ENCODE results near the gene COL23A1. TPM values are rescaled to one million over a fixed set of nuclear protein-coding genes. Genes with fewer than 3 reads are reported as not detected.

The COL23A1 gene
- total RNA-seq, 1 experiment from 2014 or later: not detected

DNA sequence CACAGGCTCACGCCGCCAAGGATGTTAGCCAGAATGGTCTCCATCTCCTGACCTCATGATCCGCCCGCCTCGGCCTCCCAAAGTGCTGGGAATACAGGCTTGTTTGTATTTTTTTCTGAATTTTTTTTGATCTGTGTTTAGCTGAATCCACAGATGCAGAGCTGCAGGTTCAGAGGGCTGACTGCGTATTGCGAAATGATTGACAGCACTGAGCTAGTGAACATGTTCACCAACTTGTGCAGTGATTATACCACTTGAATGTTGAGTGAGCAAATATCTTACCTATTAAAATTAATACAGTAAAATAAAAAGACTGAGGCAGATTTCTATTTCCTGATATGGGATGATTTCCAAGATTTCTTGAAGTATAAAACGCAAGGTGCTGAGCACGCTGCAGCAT lies 234.5 kb downstream of the COL23A1 start:
- POLR2A ChIA-PET (ENCODE audit: low non-redundant PET): no interaction called here
- BruUV-seq (replicated peaks): no TSS peak
- intact Hi-C loops (cut with micrococcal nuclease; ENCODE audit: unreplicated experiment): no loop called here
- Histone ChIP-seq H3K27ac (ENCODE audit: low read depth, low read length, poor library complexity, severe bottlenecking) (no peak overlapping the region), H3K27me3 (replicated peaks; ENCODE audit: insufficient read depth, low read depth, low read length, poor library complexity) (no peaks in the 10 kb centered on the region), H3K4me3 (ENCODE audit: low read depth, low read length, poor library complexity, severe bottlenecking) (no peak overlapping the region), H3K4me1 (ENCODE audit: insufficient read depth, low read length, poor library complexity, severe bottlenecking) (no peaks in the 10 kb centered on the region), H3K9me3 (ENCODE audit: low read depth, low read length, poor library complexity, severe bottlenecking) (no peaks in the 10 kb centered on the region), H3K36me3 (ENCODE audit: insufficient read depth, low read length, poor library complexity, severe bottlenecking) (no peaks in the 10 kb centered on the region)
- CTCF ChIA-PET: no interaction called here
- TF ChIP-seq EZH2 (IDR thresholded peaks at IDR 0.05; ENCODE audit: borderline replicate concordance, low read depth, low read length, poor library complexity, severe bottlenecking): no peak
- TF ChIP-seq, protein P1, sequence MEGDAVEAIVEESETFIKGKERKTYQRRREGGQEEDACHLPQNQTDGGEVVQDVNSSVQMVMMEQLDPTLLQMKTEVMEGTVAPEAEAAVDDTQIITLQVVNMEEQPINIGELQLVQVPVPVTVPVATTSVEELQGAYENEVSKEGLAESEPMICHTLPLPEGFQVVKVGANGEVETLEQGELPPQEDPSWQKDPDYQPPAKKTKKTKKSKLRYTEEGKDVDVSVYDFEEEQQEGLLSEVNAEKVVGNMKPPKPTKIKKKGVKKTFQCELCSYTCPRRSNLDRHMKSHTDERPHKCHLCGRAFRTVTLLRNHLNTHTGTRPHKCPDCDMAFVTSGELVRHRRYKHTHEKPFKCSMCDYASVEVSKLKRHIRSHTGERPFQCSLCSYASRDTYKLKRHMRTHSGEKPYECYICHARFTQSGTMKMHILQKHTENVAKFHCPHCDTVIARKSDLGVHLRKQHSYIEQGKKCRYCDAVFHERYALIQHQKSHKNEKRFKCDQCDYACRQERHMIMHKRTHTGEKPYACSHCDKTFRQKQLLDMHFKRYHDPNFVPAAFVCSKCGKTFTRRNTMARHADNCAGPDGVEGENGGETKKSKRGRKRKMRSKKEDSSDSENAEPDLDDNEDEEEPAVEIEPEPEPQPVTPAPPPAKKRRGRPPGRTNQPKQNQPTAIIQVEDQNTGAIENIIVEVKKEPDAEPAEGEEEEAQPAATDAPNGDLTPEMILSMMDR (conservative IDR thresholded peaks at IDR 0.05; ENCODE audit: low read depth, low read length): no peak
- DNase-seq (ENCODE audit: low spot score): no peak

DNA sequence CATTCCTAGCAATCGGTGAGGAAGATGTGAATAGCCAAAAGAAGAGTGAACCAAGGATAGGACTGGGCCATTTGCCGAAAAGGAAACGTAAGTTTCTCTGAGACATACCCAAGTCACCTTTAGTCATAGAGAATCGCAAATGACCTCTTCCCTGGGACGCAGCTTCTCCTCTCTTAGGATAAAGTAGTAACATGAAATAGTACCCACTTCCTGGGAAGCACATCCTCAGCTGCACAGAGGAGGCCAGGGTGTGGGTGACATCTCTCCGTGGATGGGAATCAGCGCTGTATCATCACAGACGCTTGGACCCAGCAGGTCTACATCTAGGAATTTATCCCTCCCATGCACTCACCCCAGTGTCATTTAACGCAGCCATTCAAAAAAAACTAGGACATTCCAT lies 236.7 kb downstream of the COL23A1 start:
- H3K4me3 ChIP-seq (ENCODE audit: low read depth, low read length, poor library complexity, severe bottlenecking): no peak overlapping the region
- CTCF ChIA-PET: no interaction called here
- TF ChIP-seq, protein P1 (conservative IDR thresholded peaks at IDR 0.05; ENCODE audit: low read depth, low read length): no peak
- no peak for TF ChIP-seq EZH2 (IDR thresholded peaks at IDR 0.05; ENCODE audit: borderline replicate concordance, low read depth, low read length, poor library complexity, severe bottlenecking)
- no peaks in the 10 kb centered on the region for H3K9me3 ChIP-seq (ENCODE audit: low read depth, low read length, poor library complexity, severe bottlenecking)
- intact Hi-C loops (cut with micrococcal nuclease; ENCODE audit: unreplicated experiment): no loop called here
- no peak overlapping the region for H3K27ac ChIP-seq (ENCODE audit: low read depth, low read length, poor library complexity, severe bottlenecking)
- no peak for DNase-seq (ENCODE audit: low spot score)
- H3K27me3 ChIP-seq (replicated peaks; ENCODE audit: insufficient read depth, low read depth, low read length, poor library complexity): no peaks in the 10 kb centered on the region
- no TSS peak for BruUV-seq (replicated peaks)
- H3K4me1 ChIP-seq (ENCODE audit: insufficient read depth, low read length, poor library complexity, severe bottlenecking): no peaks in the 10 kb centered on the region
- no peaks in the 10 kb centered on the region for H3K36me3 ChIP-seq (ENCODE audit: insufficient read depth, low read length, poor library complexity, severe bottlenecking)
- POLR2A ChIA-PET (ENCODE audit: low non-redundant PET): no interaction called here

DNA sequence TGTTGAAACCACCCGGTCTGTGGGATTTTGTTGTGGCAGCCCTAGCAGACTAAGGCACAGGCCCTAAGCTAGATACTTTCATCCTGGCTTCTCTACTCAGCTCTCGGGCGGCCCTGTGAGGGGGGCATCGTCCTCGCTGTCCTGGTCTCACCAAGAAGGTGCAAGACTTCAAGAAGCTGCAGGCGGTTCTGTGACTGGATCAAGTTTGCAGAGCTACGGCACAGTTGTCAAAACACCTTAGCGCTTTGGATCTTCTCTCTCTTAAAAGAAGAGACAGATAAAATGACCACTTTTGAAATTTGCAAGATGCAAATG lies 238.2 kb downstream of the COL23A1 start:
- ChIA-PET CTCF (no interaction called here), POLR2A (ENCODE audit: low non-redundant PET) (no interaction called here)
- no peak overlapping the region for H3K27ac ChIP-seq (ENCODE audit: low read depth, low read length, poor library complexity, severe bottlenecking)
- intact Hi-C loops (cut with micrococcal nuclease; ENCODE audit: unreplicated experiment): no loop called here
- H3K4me3 ChIP-seq (ENCODE audit: low read depth, low read length, poor library complexity, severe bottlenecking): no peak overlapping the region
- TF ChIP-seq, protein P1 (conservative IDR thresholded peaks at IDR 0.05; ENCODE audit: low read depth, low read length): no peak
- TF ChIP-seq EZH2 (IDR thresholded peaks at IDR 0.05; ENCODE audit: borderline replicate concordance, low read depth, low read length, poor library complexity, severe bottlenecking): no peak
- no peaks in the 10 kb centered on the region for H3K27me3 ChIP-seq (replicated peaks; ENCODE audit: insufficient read depth, low read depth, low read length, poor library complexity)
- DNase-seq (ENCODE audit: low spot score): no peak
- no peaks in the 10 kb centered on the region for H3K4me1 ChIP-seq (ENCODE audit: insufficient read depth, low read length, poor library complexity, severe bottlenecking)
- no TSS peak for BruUV-seq (replicated peaks)
- H3K36me3 ChIP-seq (ENCODE audit: insufficient read depth, low read length, poor library complexity, severe bottlenecking): no peaks in the 10 kb centered on the region
- no peaks in the 10 kb centered on the region for H3K9me3 ChIP-seq (ENCODE audit: low read depth, low read length, poor library complexity, severe bottlenecking)
